GM04503 (cell line): ENCODE data around the gene GIPC3.
"Not testable (repeated sequence)": the region's sequence is repeated elsewhere in the genome, so short reads cannot be mapped to it uniquely, and the experiment has no call there.

Experiments
- DNase-seq: peaks from one replicate; pipeline ENCODE4 v3.0.0-alpha.2; 2012; ENCODE audit warnings: low read depth

GIPC3 gene

GRCh38 chr19:3550947-3551791 is 34.1 kb upstream of the GIPC3 start:
- no peak for DNase-seq

GRCh38 chr19:3551792-3552095 is 33.5 kb upstream of the GIPC3 start:
- no peak for DNase-seq

- DNase-seq = no peak
Measured at GRCh38 chr19:3554254-3555083, 30.8 kb upstream of the GIPC3 start.

GRCh38 chr19:3555653-3556422 is 29.4 kb upstream of the GIPC3 start:
- no peak for DNase-seq

- no peak for DNase-seq
Measured at GRCh38 chr19:3556423-3556977, 28.8 kb upstream of the GIPC3 start.

- no peak for DNase-seq
Measured at GRCh38 chr19:3556978-3557460, 28.3 kb upstream of the GIPC3 start.

- DNase-seq = peak; percentile 51
Measured at GRCh38 chr19:3557461-3558248, 27.6 kb upstream of the GIPC3 start, which contains the start of gene MFSD12. MFSD12 (minus strand) TSS chr19:3557586; CDS start chr19:3557403, 183 bp downstream.

- no peak for DNase-seq
Measured at GRCh38 chr19:3563709-3564524, 21.4 kb upstream of the GIPC3 start.

GRCh38 chr19:3565139-3565538 is 20.1 kb upstream of the GIPC3 start:
- DNase-seq = no peak

GRCh38 chr19:3570042-3570441 is 15.2 kb upstream of the GIPC3 start:
- DNase-seq = not testable (repeated sequence)

GRCh38 chr19:3570606-3571011 is 14.7 kb upstream of the GIPC3 start:
- DNase-seq = no peak

GRCh38 chr19:3572132-3572854 is 13.0 kb upstream of the GIPC3 start:
- peak; percentile 97 for DNase-seq

- no peak for DNase-seq
Measured at GRCh38 chr19:3572855-3573161, 12.5 kb upstream of the GIPC3 start, which contains the start of gene HMG20B. HMG20B (plus strand) TSS chr19:3572944; CDS start chr19:3573310, 366 bp downstream.

- DNase-seq = no peak
Measured at GRCh38 chr19:3573162-3573857, 12.0 kb upstream of the GIPC3 start.

- DNase-seq = peak; percentile 43
Measured at GRCh38 chr19:3573858-3574637, 11.2 kb upstream of the GIPC3 start.

GRCh38 chr19:3575260-3575741 is 10.0 kb upstream of the GIPC3 start:
- no peak for DNase-seq

- no peak for DNase-seq
Measured at GRCh38 chr19:3575949-3576673, 9.2 kb upstream of the GIPC3 start.
